GM12878 (cell line): ENCODE results near the gene KIF26A. TPM values are rescaled to one million over a fixed set of nuclear protein-coding genes. Genes with fewer than 3 reads are reported as not detected.

ENCODE experiments used
- ATAC-seq: fragments of 200-7000 bp; cut with Tn5 transposase; 3 replicates; pipeline ENCODE4 v1.9.1; 2020; ENCODE audit warnings: mild to moderate bottlenecking, moderate library complexity
- BruUV-seq: library from RNA; stranded (reverse); fragments of 400-500 nt; replicated peaks from 2 replicates; lab custom pipeline; 2021; lab: Mats Ljungman, UMichigan
- CTCF ChIA-PET: fragments of 300-600 bp; sonication (Branson Sonifier 250); formaldehyde crosslinking; extraction: SDS; loops from one replicate; lab custom pipeline; 2021; ENCODE audit warnings: inconsistent platforms; lab: Yijun Ruan, JAX
- POLR2A ChIA-PET: fragments of 350-600 bp; formaldehyde crosslinking; extraction: SDS; loops from one replicate; lab custom pipeline; 2021; ENCODE audit warnings: inconsistent platforms; lab: Charles Lee
- RAD21 ChIA-PET: fragments of 300-600 bp; sonication (Branson Sonifier 250); formaldehyde crosslinking; loops from one replicate; lab custom pipeline; 2023; ENCODE audit warnings: antibody characterized with exemption; ENCODE audit not compliant: unreplicated experiment; lab: Charles Lee
- SMC1A ChIA-PET: fragments of 300-600 bp; sonication (Branson Sonifier 250); formaldehyde crosslinking; loops from one replicate; lab custom pipeline; 2023; ENCODE audit not compliant: unreplicated experiment, uncharacterized antibody; lab: Charles Lee
- DNase-seq: peaks from one replicate; pipeline ENCODE4 v3.0.0-alpha.2; 2011; ENCODE audit warnings: low read depth, low spot score
- FAIRE-seq: peaks from 3 replicates; lab custom pipeline; 2011; peaks lifted over from hg19 to GRCh38; lab: Jason Lieb, UNC
- H2AFZ ChIP-seq: 2 replicates; pipeline ENCODE4 v1.6.0; 2011; ENCODE audit warnings: low read depth, low read length, control low read depth; ENCODE audit not compliant: control insufficient read depth
- H3K27ac ChIP-seq: 2 replicates; pipeline ENCODE4 v1.5.1; 2011; ENCODE audit warnings: control low read depth; ENCODE audit not compliant: control insufficient read depth, insufficient read depth
- H3K27me3 ChIP-seq, 2 experiments: replicated peaks in 1 of 2; 2 replicates each; pipeline versions ENCODE4 v1.6.0 to v1.6.1; 2011; ENCODE audit warnings: low read length in 1 of 2; ENCODE audit not compliant: control insufficient read depth in 2 of 2, insufficient read depth in 2 of 2
- H3K36me3 ChIP-seq, 2 experiments: 2 replicates each; pipeline ENCODE4 v1.5.1; 2011; ENCODE audit warnings: low read length in 1 of 2; ENCODE audit not compliant: control insufficient read depth in 2 of 2, insufficient read depth in 2 of 2
- H3K4me1 ChIP-seq: 2 replicates; pipeline ENCODE4 v1.6.1; 2011; ENCODE audit warnings: mild to moderate bottlenecking, low read length, moderate library complexity, mixed read lengths; ENCODE audit not compliant: control insufficient read depth, insufficient read depth
- H3K4me2 ChIP-seq: 2 replicates; pipeline ENCODE4 v1.6.0; 2011; ENCODE audit warnings: control low read depth; ENCODE audit not compliant: control insufficient read depth, insufficient read depth
- H3K4me3 ChIP-seq: fragments of 200-600 bp; sonication (generic); 2 replicates; pipeline ENCODE4 v1.5.1; 2016
- H3K79me2 ChIP-seq: 2 replicates; pipeline ENCODE4 v1.6.0; 2011; ENCODE audit warnings: low read length; ENCODE audit not compliant: control insufficient read depth, insufficient read depth
- H3K9ac ChIP-seq: 2 replicates; pipeline ENCODE4 v1.8.0; 2011; ENCODE audit warnings: low read length, control low read depth, mixed read lengths; ENCODE audit not compliant: control insufficient read depth, insufficient read depth
- H3K9me3 ChIP-seq: replicated peaks from 3 replicates; pipeline ENCODE4 v1.5.1; 2011; ENCODE audit warnings: mild to moderate bottlenecking, low read length; ENCODE audit not compliant: control insufficient read depth, insufficient read depth
- H4K20me1 ChIP-seq: 2 replicates; pipeline ENCODE4 v1.6.0; 2011; ENCODE audit not compliant: control insufficient read depth, insufficient read depth
- ASH2L ChIP-seq: fragments of 300-600, 200-600 bp; sonication (generic); IDR thresholded peaks from 2 replicates; pipeline ENCODE4 v1.6.1; 2017; ENCODE audit warnings: low read depth, mild to moderate bottlenecking, borderline replicate concordance
- ATF7 ChIP-seq: fragments of 450-650 bp; IDR thresholded peaks from 2 replicates; pipeline ENCODE4 v1.6.1; 2016; ENCODE audit warnings: low read depth, mild to moderate bottlenecking
- BRCA1 ChIP-seq: IDR thresholded peaks from 2 replicates; pipeline ENCODE4 v1.6.1; 2011; ENCODE audit warnings: low read depth, low read length, improper control_type of control experiment
- CHD2 ChIP-seq: IDR thresholded peaks from 2 replicates; pipeline ENCODE4 v1.6.1; 2011; ENCODE audit warnings: low read depth, low read length, improper control_type of control experiment, borderline replicate concordance
- EZH2 ChIP-seq: IDR thresholded peaks from 2 replicates; pipeline ENCODE4 v1.6.1; 2012; ENCODE audit warnings: low read depth, mild to moderate bottlenecking, control low read depth, inconsistent platforms, low read length, borderline replicate concordance; ENCODE audit not compliant: control insufficient read depth
- JUND ChIP-seq: IDR thresholded peaks from 2 replicates; pipeline ENCODE4 v1.6.1; 2012; ENCODE audit warnings: low read depth, mild to moderate bottlenecking, low read length, improper control_type of control experiment, moderate library complexity
- MEF2B ChIP-seq: fragments of 450-650 bp; IDR thresholded peaks from 2 replicates; pipeline ENCODE4 v1.6.1; 2018; ENCODE audit warnings: mild to moderate bottlenecking, moderate library complexity; ENCODE audit not compliant: partially characterized antibody, poor library complexity, severe bottlenecking
- MTA2 ChIP-seq: fragments of 450-650 bp; IDR thresholded peaks from 2 replicates; pipeline ENCODE4 v1.6.1; 2016; ENCODE audit warnings: low read depth, mild to moderate bottlenecking, moderate library complexity
- NRF1 ChIP-seq: conservative IDR thresholded peaks from 2 replicates; pipeline ENCODE4 v1.6.1; 2011; ENCODE audit warnings: mild to moderate bottlenecking, low read depth, low read length, improper control_type of control experiment
- SREBF1 ChIP-seq: IDR thresholded peaks from 2 replicates; pipeline ENCODE4 v1.6.1; 2012; ENCODE audit warnings: mild to moderate bottlenecking, low read length
- WGBS: methylation state at CpG from one replicate; pipeline ENCODE4 v1.1.6; 2016; ENCODE audit warnings: low lambda C conversion rate; ENCODE audit not compliant: insufficient replicate concordance, insufficient coverage; ENCODE audit errors: missing lambda C conversion rate; 5-methylcytosine and 5-hydroxymethylcytosine counted together
- in situ Hi-C: fragments of 300-500 bp; cut with MboI; formaldehyde crosslinking; loops from 9 replicates; pipeline ENCODE4 v1.14.3; 2018; ENCODE audit warnings: mixed read lengths
- intact Hi-C: fragments of 100-400 bp; cut with micrococcal nuclease; formaldehyde crosslinking; loops from one replicate; pipeline ENCODE4 v1.14.2; 2022; ENCODE audit not compliant: unreplicated experiment
- polyA plus RNA-seq, 11 experiments: library from polyadenylated mRNA; depleted of rRNA in 4 of 11; unstranded in 6 of 11; stranded (reverse) in 5 of 11; fragments of >200 nt; fragmentation: Nextera tagmentation in 4 of 11; fragmentation: Illumina TruSeq in 1 of 11; extraction: Ambion mirVana in 4 of 11; extraction: Trizol in 1 of 11; gene quantifications; 1 replicate in 1 of 11; 2 replicates in 10 of 11; pipeline versions ENCODE4 v1.2.1 to v1.2.3, GENCODE V29; 2011 to 2016; ENCODE audit warnings: inconsistent platforms in 2 of 11, missing spikeins in 2 of 11, low read depth in 1 of 11
- total RNA-seq, 4 experiments: library from RNA; depleted of rRNA in 3 of 4; stranded (reverse); fragments of >200 nt in 3 of 4; fragmentation: Illumina TruSeq in 1 of 4; extraction: Trizol in 1 of 4; gene quantifications; 2 replicates each; pipeline versions ENCODE4 v1.2.1 to v1.2.3, GENCODE V29; 2013 to 2021
- TF ChIP-seq, protein P1 (sequence below): fragments of 450-650 bp; IDR thresholded peaks from 2 replicates; pipeline ENCODE4 v1.6.1; 2017; ENCODE audit warnings: mild to moderate bottlenecking, moderate library complexity
- TF ChIP-seq, protein P2 (sequence below): fragments of 450-650 bp; IDR thresholded peaks from 2 replicates; pipeline ENCODE4 v1.6.1; 2014; ENCODE audit warnings: mild to moderate bottlenecking
- TF ChIP-seq, protein P3 (sequence below): fragments of 450-650 bp; IDR thresholded peaks from 2 replicates; pipeline ENCODE4 v1.6.1; 2018; ENCODE audit warnings: mild to moderate bottlenecking, low read depth, moderate library complexity; ENCODE audit not compliant: partially characterized antibody
- TF ChIP-seq, protein P4 (sequence below): IDR thresholded peaks from 2 replicates; pipeline ENCODE4 v1.6.1; 2011; ENCODE audit warnings: low read depth, mild to moderate bottlenecking, low read length, moderate library complexity, borderline replicate concordance; ENCODE audit errors: extremely low read depth

The KIF26A gene
- total and polyA plus RNA-seq, 10 of the 15 experiments (the other 5 are each of a cell fraction or from before 2014, with no cell fraction given), result 0.05 TPM; not detected in 9

DNA sequence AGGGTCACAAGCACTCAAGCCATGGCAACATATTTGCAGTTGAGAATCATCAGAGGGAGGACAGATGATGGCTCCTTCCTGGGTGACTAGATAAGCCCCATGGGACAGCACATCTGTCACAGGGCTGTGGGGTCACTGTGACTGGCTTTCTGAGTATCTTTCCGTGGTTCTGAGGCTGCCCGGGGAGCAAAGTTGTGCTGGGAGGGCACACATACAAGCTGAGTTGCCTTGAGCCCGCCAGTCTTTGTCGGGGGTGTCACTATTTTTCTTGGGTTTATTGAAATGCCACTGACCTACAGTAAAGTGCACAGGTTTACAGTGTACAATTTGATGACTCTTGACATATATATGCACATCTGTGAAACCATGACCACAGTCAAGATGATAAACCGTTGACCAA lies 17.2 kb upstream of the KIF26A start (continued):
- TF ChIP-seq SREBF1 (no peak), BRCA1 (no peak)
- TF ChIP-seq, protein P1, sequence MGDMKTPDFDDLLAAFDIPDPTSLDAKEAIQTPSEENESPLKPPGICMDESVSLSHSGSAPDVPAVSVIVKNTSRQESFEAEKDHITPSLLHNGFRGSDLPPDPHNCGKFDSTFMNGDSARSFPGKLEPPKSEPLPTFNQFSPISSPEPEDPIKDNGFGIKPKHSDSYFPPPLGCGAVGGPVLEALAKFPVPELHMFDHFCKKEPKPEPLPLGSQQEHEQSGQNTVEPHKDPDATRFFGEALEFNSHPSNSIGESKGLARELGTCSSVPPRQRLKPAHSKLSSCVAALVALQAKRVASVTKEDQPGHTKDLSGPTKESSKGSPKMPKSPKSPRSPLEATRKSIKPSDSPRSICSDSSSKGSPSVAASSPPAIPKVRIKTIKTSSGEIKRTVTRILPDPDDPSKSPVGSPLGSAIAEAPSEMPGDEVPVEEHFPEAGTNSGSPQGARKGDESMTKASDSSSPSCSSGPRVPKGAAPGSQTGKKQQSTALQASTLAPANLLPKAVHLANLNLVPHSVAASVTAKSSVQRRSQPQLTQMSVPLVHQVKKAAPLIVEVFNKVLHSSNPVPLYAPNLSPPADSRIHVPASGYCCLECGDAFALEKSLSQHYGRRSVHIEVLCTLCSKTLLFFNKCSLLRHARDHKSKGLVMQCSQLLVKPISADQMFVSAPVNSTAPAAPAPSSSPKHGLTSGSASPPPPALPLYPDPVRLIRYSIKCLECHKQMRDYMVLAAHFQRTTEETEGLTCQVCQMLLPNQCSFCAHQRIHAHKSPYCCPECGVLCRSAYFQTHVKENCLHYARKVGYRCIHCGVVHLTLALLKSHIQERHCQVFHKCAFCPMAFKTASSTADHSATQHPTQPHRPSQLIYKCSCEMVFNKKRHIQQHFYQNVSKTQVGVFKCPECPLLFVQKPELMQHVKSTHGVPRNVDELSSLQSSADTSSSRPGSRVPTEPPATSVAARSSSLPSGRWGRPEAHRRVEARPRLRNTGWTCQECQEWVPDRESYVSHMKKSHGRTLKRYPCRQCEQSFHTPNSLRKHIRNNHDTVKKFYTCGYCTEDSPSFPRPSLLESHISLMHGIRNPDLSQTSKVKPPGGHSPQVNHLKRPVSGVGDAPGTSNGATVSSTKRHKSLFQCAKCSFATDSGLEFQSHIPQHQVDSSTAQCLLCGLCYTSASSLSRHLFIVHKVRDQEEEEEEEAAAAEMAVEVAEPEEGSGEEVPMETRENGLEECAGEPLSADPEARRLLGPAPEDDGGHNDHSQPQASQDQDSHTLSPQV, result no peak

GRCh38 chr14:104123879-104124278 lies 14.5 kb upstream of the KIF26A start:
- Histone ChIP-seq H3K4me1 (no peaks in the 10 kb centered on the region), H3K79me2 (no peaks in the 10 kb centered on the region), H3K9ac (no peak overlapping the region), H4K20me1 (no peaks in the 10 kb centered on the region), H3K36me3 (no peaks in the 10 kb centered on the region), H3K4me2 (no peak overlapping the region), H3K9me3 (no peaks in the 10 kb centered on the region), H2AFZ (no peak overlapping the region), H3K4me3 (no peak overlapping the region), H3K27me3 (no peaks in the 10 kb centered on the region), H3K27ac (no peak overlapping the region)
- no TSS peak for BruUV-seq
- FAIRE-seq (no peak), DNase-seq (no peak), ATAC-seq (no peak)
- CTCF ChIA-PET, result interaction anchor here (0.6 kb wide), 1 partner anchor 84 kb away, joined by 3 read pairs; no protein-coding TSS in a partner anchor
- intact Hi-C loops, result no loop called here
- WGBS, result 94% methylated on average over 1 of the region's 1 CpG
- RAD21 ChIA-PET, result no interaction called here
- in situ Hi-C loops, result no loop called here
- POLR2A ChIA-PET, result no interaction called here
- SMC1A ChIA-PET, result no interaction called here
- TF ChIP-seq CHD2, result no peak
- TF ChIP-seq MTA2, result no peak
- no peak for TF ChIP-seq ATF7
- TF ChIP-seq NRF1, result no peak
- TF ChIP-seq, protein P2, sequence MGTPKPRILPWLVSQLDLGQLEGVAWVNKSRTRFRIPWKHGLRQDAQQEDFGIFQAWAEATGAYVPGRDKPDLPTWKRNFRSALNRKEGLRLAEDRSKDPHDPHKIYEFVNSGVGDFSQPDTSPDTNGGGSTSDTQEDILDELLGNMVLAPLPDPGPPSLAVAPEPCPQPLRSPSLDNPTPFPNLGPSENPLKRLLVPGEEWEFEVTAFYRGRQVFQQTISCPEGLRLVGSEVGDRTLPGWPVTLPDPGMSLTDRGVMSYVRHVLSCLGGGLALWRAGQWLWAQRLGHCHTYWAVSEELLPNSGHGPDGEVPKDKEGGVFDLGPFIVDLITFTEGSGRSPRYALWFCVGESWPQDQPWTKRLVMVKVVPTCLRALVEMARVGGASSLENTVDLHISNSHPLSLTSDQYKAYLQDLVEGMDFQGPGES, result no peak
- no peak for TF ChIP-seq ASH2L
- TF ChIP-seq, protein P3, sequence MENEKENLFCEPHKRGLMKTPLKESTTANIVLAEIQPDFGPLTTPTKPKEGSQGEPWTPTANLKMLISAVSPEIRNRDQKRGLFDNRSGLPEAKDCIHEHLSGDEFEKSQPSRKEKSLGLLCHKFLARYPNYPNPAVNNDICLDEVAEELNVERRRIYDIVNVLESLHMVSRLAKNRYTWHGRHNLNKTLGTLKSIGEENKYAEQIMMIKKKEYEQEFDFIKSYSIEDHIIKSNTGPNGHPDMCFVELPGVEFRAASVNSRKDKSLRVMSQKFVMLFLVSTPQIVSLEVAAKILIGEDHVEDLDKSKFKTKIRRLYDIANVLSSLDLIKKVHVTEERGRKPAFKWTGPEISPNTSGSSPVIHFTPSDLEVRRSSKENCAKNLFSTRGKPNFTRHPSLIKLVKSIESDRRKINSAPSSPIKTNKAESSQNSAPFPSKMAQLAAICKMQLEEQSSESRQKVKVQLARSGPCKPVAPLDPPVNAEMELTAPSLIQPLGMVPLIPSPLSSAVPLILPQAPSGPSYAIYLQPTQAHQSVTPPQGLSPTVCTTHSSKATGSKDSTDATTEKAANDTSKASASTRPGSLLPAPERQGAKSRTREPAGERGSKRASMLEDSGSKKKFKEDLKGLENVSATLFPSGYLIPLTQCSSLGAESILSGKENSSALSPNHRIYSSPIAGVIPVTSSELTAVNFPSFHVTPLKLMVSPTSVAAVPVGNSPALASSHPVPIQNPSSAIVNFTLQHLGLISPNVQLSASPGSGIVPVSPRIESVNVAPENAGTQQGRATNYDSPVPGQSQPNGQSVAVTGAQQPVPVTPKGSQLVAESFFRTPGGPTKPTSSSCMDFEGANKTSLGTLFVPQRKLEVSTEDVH, result no peak
- TF ChIP-seq, protein P4, sequence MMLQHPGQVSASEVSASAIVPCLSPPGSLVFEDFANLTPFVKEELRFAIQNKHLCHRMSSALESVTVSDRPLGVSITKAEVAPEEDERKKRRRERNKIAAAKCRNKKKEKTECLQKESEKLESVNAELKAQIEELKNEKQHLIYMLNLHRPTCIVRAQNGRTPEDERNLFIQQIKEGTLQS, result no peak
- TF ChIP-seq EZH2, result no peak
- no peak for TF ChIP-seq JUND
- TF ChIP-seq MEF2B, result no peak
